Cortex of kidney (tissue), 1 donor: ENCODE data around the gene FXYD7.
"Not testable (repeated sequence)": the region's sequence is repeated elsewhere in the genome, so short reads cannot be mapped to it uniquely, and the experiment has no call there.

ENCODE experiments used
- DNase-seq: peaks from one replicate; lab custom pipeline; 2025; lab: John Stamatoyannopoulos, UW

Gene FXYD7

DNA sequence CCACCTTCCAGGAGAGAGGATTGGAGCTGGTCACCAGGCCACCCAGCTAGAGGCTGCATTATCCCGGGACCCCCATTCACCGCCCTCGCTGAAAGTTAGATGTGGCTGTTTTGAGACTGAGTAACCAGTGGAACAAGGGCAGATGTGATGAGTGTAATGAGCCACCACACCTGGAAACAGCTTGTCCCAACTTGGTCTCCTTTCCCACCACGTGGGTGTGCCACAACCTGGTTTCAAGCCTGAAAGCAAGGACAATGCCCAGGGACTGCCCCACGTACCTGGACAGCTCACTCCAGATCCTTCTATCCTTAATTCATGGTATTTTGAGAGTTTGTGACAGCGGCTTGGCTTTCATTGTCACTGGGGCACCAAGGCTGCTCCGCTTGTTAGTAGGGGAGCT is 15.2 kb upstream of the FXYD7 start:
- DNase-seq: no peak

- DNase-seq: no peak
These were observed 14.5 kb upstream of the FXYD7 start for GRCh38 chr19:35128398-35129057.

DNA sequence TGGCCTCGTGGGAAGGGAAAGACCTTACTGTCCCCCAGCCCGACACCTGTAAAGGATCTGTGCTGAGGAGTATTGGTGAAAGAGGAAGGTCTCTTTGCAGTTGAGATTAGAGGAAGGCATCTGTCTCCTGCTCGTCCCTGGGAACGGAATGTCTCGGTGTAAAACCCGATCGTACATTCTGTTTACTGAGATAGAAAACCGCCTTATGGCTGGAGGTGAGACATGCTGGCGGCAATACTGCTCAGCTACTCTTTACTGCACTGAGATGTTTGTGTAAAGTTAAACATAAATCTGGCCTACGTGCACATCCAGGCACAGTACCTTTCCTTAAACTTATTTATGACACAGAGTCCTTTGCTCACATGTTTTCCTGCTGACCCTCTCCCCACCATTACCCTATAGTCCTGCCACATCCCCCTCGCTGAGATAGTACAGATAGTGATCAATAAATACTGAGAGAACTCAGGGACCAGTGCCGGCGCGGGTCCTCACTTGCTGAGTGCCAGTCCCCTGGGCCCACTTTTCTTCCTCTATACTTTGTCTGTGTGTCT is 13.3 kb upstream of the FXYD7 start:
- not testable (repeated sequence) for DNase-seq

DNA sequence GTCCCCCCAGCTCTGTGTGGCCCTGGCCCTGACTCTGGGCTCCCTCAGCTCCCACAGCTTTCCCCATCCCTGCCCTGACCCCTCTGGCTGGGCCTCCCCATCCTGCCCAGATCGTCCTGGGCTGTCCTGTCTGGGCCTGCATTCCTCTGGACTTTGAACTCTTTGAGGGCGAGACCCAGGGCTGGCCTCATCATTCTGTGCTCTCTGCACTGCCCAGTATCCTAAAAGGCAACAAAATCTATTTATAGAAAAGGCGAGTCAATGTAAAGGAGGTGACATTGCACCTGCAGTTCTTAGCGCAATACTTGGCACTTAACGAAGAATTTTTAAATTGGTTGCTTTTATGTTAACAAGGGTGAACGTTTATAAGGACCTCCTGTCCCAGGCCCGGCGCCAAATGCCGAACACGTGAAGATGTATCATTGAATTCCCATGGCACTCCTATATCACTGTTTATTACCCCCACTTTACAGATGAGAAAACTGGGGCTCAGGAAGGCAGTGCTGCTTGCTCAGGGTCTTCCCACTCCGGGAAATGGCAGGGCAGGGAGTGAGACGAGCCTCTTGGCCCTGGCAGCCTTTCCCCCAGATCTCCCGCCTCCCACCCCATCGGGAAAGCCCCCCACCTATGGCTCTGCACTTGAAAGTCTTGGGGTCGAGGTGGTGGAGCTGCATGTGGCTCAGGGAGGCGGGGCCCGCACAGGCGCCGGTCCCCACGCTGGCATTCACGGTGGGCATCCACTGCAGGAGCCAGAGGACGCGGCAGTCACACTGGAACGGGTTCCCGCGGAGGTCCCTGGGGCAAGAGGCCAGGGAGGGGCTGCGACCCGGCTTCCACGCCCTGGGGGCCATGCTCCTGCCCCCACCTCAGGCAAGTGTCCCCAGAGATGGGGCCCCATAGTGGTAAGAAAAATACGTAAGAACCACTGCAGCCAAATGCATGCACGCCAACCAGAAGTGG is 12.0 kb upstream of the FXYD7 start:
- DNase-seq: no peak

GRCh38 chr19:35132254-35132653 is 10.8 kb upstream of the FXYD7 start:
- no peak for DNase-seq

GRCh38 chr19:35133826-35134225 is 9.2 kb upstream of the FXYD7 start:
- DNase-seq: no peak

GRCh38 chr19:35134601-35135242 is 8.3 kb upstream of the FXYD7 start, which contains the start of gene LGI4:
LGI4 (minus strand) TSS chr19:35135059; CDS start chr19:35134680, 379 bp downstream.
- DNase-seq: no peak

- DNase-seq: no peak
These were observed 7.6 kb upstream of the FXYD7 start for GRCh38 chr19:35135389-35135909.

GRCh38 chr19:35136231-35136630 is 6.8 kb upstream of the FXYD7 start:
- DNase-seq: no peak

DNA sequence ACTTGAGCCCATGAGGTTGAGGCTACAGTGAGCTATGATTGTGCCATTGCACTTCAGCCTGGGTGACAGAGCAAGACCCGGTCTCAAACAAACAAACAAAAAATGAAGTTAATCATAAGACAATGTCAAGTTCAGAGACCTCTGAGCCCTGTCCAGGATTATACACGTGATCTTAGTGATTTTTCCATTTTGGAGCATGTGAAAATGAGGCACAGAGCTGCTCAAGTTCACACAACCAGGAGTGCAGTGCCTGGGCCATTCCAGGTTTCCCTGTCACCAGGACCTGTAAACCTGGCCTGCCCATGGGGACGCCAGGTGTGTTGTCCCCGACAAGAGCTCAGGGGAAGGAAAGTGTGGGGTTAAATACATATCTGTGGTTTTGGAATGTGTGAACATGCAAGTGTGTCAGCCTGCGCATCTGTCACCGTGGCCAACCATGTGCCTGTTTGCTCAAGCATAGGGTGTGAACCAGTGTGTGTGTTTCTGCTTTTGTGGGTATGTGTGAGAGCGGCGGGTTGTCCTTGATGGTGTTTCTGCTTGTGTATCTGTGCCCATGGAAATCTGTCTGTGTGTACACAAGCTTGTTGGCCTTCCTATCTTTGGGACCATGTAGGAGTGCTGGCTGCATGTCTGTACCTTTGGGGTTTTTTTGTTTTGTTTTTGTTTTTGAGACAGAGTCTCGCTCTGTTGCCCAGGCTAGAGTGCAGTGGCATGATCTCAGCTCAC is 5.9 kb upstream of the FXYD7 start:
- DNase-seq: no peak

- DNase-seq: no peak
These were observed 4.7 kb upstream of the FXYD7 start, which contains the start of gene FXYD1 for GRCh38 chr19:35138305-35138892. FXYD1 (plus strand) TSS chr19:35138824; CDS start chr19:35140080, 1,256 bp downstream.

DNA sequence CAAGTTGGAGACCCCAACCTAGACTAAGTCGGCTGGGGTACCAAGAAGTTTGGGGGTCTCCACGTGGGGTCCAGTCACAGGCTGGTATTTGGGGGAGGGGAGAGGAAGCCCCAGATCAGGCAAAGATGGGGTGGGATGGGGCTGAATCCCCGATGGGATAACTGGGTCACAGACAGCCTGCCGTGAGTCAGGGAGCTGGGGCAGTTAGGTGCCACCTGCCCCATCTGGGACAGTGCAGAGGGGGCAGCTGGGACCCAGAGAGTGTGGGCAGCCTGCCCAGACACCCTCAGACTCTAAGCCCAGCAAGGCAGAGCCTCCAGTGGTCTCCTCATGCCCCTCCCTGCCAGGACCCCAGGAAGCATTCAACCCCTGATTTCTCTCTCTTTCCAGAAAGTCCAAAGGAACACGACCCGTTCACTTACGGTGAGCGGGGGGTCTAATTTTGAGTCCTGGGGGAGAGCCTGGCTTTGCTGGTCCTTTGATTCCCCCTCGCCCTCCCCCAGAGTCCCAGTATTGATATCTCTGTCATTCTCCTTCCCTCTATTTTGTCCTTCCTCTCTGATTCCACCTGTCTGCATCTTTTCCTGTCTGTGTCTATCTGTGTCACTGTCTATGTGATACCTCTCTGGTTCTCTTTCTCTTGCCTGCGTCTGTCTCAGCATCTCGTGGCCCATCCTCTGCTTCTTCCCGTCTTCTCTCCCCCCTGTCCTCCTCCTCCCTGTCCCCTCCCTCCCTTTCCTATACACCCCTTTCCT is 2.7 kb upstream of the FXYD7 start:
- DNase-seq: no peak

DNA sequence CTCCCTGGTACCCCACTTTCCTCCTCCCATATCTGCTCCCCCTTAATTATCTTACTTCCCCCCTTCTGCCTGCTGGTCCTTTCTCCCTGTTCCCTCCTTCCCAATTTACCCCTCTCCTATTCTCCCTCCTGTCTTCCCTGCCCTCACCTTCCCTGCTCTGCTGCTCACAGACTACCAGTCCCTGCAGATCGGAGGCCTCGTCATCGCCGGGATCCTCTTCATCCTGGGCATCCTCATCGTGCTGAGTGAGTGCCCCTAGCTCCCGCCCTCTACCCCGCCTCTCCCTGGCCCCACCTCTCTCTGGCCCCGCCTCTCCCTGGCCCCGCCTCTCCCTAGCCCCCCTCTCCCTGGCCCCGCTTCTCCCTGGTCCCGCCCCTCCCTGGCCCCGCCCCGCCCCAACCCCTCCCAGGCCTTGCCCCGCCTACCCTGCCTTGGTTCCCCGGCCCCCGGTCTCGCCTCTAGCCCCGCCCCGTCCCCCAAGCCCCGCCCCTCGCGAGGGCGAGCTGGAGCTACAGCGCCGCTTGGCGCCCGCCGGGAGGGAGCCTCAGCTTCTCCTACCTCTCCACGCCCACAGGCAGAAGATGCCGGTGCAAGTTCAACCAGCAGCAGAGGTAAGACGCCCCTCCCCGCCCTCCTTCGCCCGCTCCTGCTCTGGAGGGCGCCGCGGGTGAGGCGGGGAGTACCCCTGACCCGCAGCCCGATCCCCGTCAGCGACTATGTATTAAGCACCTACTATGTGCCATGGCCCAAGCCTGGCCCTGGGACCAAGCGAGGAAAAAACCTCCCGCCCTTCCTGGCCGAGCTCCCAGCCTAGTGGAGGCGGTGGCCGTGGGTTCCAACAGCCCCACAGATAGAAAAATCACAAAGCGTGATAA is 1.9 kb upstream of the FXYD7 start:
- no peak for DNase-seq

DNA sequence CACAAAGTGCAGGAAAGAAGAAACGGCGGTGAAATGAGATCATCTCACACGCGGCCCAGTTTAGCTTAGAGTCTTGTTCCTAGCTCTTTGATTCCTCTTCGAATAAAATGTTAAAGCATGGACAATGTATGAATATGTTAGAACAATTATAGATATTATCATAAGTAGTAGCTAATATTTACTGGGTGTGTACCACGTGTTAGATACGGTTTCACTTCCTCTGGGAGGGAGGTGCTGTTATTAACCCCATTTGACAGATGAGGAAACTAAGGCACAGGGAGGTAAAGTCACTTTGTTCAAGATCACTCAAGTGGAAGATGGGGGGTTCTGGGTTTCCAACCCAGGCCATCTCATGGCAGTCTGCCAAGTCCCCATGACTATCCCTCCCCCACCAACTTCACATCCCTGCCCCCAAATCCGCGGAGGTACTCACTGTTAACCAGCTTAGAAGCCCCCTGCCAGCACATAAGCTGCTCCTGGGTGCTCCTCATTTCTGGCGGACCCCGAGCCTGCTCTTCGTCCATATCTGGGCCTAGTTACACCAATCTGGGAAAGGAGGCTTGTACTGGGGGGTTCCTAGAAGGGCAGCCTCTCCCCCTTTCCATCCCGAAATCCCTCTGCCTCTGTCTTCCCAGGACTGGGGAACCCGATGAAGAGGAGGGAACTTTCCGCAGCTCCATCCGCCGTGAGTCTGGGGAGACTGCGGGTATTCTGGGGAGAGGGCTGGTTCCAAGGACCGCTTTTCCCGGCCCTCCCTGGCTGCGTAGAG is 1.0 kb upstream of the FXYD7 start:
- no peak for DNase-seq

DNA sequence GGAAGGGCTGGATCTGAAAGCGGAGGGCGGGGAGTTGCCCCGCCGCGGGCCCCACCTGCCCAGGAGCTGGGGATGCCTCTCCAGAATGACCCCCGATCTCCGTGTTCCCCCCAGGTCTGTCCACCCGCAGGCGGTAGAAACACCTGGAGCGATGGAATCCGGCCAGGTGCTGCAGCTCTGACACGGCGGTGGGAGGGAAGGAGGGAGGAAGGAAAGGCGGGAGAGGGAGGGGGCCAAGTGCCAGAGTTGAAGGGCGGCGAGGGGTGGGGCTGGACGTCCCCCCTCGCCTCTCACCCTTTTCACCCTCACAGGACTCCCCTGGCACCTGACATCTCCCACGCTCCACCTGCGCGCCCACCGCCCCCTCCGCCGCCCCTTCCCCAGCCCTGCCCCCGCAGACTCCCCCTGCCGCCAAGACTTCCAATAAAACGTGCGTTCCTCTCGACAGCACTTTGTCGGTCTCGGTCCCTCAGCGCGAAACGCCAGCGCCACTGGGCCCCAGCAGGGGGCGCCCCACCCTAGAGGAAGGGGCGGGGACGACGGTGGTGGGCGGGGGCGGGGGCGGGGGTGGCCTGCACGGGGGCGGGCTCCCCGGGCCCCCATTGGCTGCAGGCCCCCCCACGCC is 337 bp upstream of the FXYD7 start:
- DNase-seq: no peak

DNA sequence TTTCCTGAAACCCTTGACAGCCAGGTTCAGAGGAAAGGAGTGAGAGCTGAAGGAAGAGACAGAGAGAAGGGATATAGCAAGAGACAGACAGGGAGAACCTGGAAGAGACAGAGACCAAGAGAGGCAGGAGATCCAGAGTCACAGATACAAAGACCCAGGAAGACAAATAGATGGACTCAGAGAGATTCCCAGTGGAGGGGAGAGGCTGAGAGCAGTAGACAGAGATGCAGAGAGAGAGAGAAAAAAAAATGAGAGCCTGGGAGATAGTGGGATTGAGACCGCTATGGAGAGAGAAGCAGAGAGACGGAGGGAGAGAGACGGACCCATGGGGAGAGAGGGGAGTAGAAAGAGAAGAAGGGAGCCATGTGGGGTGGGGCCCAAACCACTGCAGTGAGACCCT is 763 bp downstream of the FXYD7 start:
- DNase-seq: no peak

GRCh38 chr19:35144259-35144599 is 1.2 kb downstream of the FXYD7 start:
- DNase-seq: no peak
